HepG2 (cell line): Measurements from ENCODE around the gene KIAA0825. TPM values are rescaled to one million over a fixed set of nuclear protein-coding genes. Genes with fewer than 3 reads are reported as not detected.

Experiments used
- ATAC-seq: fragments of 200-7000 bp; cut with Tn5 transposase; 3 replicates; pipeline ENCODE4 v1.9.1; 2020; ENCODE audit warnings: mild to moderate bottlenecking, moderate library complexity
- BruUV-seq: library from RNA; stranded (reverse); fragments of 400-500 nt; replicated peaks from 2 replicates; lab custom pipeline; 2021; lab: Mats Ljungman, UMichigan
- CTCF ChIA-PET: fragments of 300-600 bp; formaldehyde crosslinking; extraction: SDS; loops from one replicate; lab custom pipeline; 2021; ENCODE audit warnings: low total read pairs, inconsistent platforms, low intra/inter-chr PET ratio; lab: Yijun Ruan, JAX
- POLR2A ChIA-PET: fragments of 350-600 bp; sonication (Branson Sonifier 250); formaldehyde crosslinking; loops from one replicate; lab custom pipeline; 2020; ENCODE audit warnings: antibody characterized with exemption, inconsistent platforms; lab: Yijun Ruan, JAX
- DNase-seq: peaks from one replicate; pipeline ENCODE4 v3.0.0-alpha.2; 2015; ENCODE audit warnings: low spot score
- FAIRE-seq: peaks from 3 replicates; lab custom pipeline; 2011; peaks lifted over from hg19 to GRCh38; lab: Jason Lieb, UNC
- H2AFZ ChIP-seq: one replicate; pipeline ENCODE4 v1.6.1; 2011; ENCODE audit warnings: low read length, inconsistent platforms
- H3K27ac ChIP-seq: fragments of 300-600 bp; 3 replicates; pipeline ENCODE4 v1.8.0; 2011; ENCODE audit warnings: mixed run types, mild to moderate bottlenecking, mixed read lengths, low read length, inconsistent platforms; ENCODE audit not compliant: insufficient read depth; ENCODE audit errors: extremely low read length
- H3K27me3 ChIP-seq, 2 experiments: fragments of 200-600 bp in 1 of 2; 2 replicates in 1 of 2; 3 replicates in 1 of 2; pipeline versions ENCODE4 v1.6.0 to v1.8.0; 2011; ENCODE audit warnings: low read length in 2 of 2, mild to moderate bottlenecking in 2 of 2, moderate library complexity in 2 of 2, inconsistent platforms in 1 of 2; ENCODE audit not compliant: insufficient read depth in 2 of 2, control insufficient read depth in 1 of 2
- H3K36me3 ChIP-seq, 2 experiments: fragments of 200-600 bp in 1 of 2; replicated peaks in 1 of 2; 2 replicates in 1 of 2; 3 replicates in 1 of 2; pipeline versions ENCODE4 v1.5.1 to v1.8.0; 2011; ENCODE audit warnings: low read length in 2 of 2, inconsistent platforms in 1 of 2; ENCODE audit not compliant: insufficient read depth in 2 of 2, control insufficient read depth in 1 of 2
- H3K4me1 ChIP-seq: 2 replicates; pipeline ENCODE4 v1.5.1; 2012; ENCODE audit warnings: low read length, inconsistent platforms; ENCODE audit not compliant: insufficient read depth
- H3K4me2 ChIP-seq: 2 replicates; pipeline ENCODE4 v1.6.0; 2011; ENCODE audit warnings: low read depth, low read length, inconsistent platforms
- H3K4me3 ChIP-seq, 3 experiments: fragments of 200-600 bp in 1 of 3; sonication (generic), shearing (Covaris generic) in 1 of 3; replicated peaks in 1 of 3; 2 replicates each; pipeline ENCODE4 v1.5.1; 2011 to 2016; ENCODE audit warnings: low read length in 3 of 3, inconsistent platforms in 2 of 3, low read depth in 2 of 3, mild to moderate bottlenecking in 2 of 3, control low read depth in 1 of 3, mixed read lengths in 1 of 3; ENCODE audit not compliant: insufficient read depth in 1 of 3
- H3K79me2 ChIP-seq: one replicate; pipeline ENCODE4 v1.6.1; 2011; ENCODE audit warnings: low read length, inconsistent platforms; ENCODE audit not compliant: insufficient read depth
- H3K9ac ChIP-seq: 2 replicates; pipeline ENCODE4 v1.6.0; 2011; ENCODE audit warnings: mild to moderate bottlenecking, low read depth, low read length, inconsistent platforms; ENCODE audit not compliant: insufficient read depth
- H3K9me3 ChIP-seq: 2 replicates; pipeline ENCODE4 v1.5.1; 2012; ENCODE audit warnings: mild to moderate bottlenecking, low read length
- H4K20me1 ChIP-seq: 2 replicates; pipeline ENCODE4 v1.6.0; 2011; ENCODE audit warnings: inconsistent platforms, mild to moderate bottlenecking, low read length, moderate library complexity; ENCODE audit not compliant: insufficient read depth
- CEBPB ChIP-seq: IDR thresholded peaks from 2 replicates; pipeline ENCODE4 v1.6.1; 2011; ENCODE audit warnings: low read depth, low read length, improper control_type of control experiment, borderline replicate concordance
- DRAP1 ChIP-seq: IDR thresholded peaks from 2 replicates; pipeline ENCODE4 v1.6.1; 2016; ENCODE audit warnings: missing genetic modification reagents, missing compliant biosample characterization
- GPBP1L1 ChIP-seq: sonication (generic); formaldehyde crosslinking; IDR thresholded peaks from 2 replicates; pipeline ENCODE4 v1.5.0; 2020; ENCODE audit warnings: mild to moderate bottlenecking, missing genetic modification reagents
- HNF4A ChIP-seq: sonication (generic); formaldehyde crosslinking; IDR thresholded peaks from 2 replicates; pipeline ENCODE4 v1.4.0; 2020; ENCODE audit warnings: missing genetic modification reagents
- HNF4G ChIP-seq, 2 experiments: sonication (generic) in 1 of 2; formaldehyde crosslinking in 1 of 2; IDR thresholded peaks; 2 replicates each; pipeline versions ENCODE4 v1.4.0 to v1.6.1; 2011 to 2020; ENCODE audit warnings: borderline replicate concordance in 2 of 2, low read depth in 2 of 2, mild to moderate bottlenecking in 2 of 2, low read length in 1 of 2, missing genetic modification reagents in 1 of 2, moderate library complexity in 1 of 2
- HNRNPK ChIP-seq: fragments of 200-400 bp; formaldehyde crosslinking; IDR thresholded peaks from 2 replicates; pipeline ENCODE4 v1.6.1; 2018; ENCODE audit warnings: low read length, low read depth, moderate library complexity, mild to moderate bottlenecking; ENCODE audit not compliant: poor library complexity, severe bottlenecking
- MLLT10 ChIP-seq: sonication (generic); formaldehyde crosslinking; IDR thresholded peaks from 2 replicates; pipeline ENCODE4 v1.4.0; 2020; ENCODE audit warnings: missing genetic modification reagents
- RBFOX2 ChIP-seq: fragments of 200-400 bp; formaldehyde crosslinking; IDR thresholded peaks from 2 replicates; pipeline ENCODE4 v1.6.1; 2017; ENCODE audit warnings: low read depth, mild to moderate bottlenecking, low read length
- REPIN1 ChIP-seq: sonication (generic); formaldehyde crosslinking; IDR thresholded peaks from 2 replicates; pipeline ENCODE4 v1.8.0; 2022; ENCODE audit warnings: missing genetic modification reagents, low read depth, mild to moderate bottlenecking, borderline replicate concordance
- ZBTB3 ChIP-seq: sonication (generic); formaldehyde crosslinking; IDR thresholded peaks from 2 replicates; pipeline ENCODE4 v1.4.0; 2020; ENCODE audit warnings: low read depth, mild to moderate bottlenecking, moderate library complexity, missing genetic modification reagents, borderline replicate concordance
- ZNF264 ChIP-seq: sonication (generic); formaldehyde crosslinking; IDR thresholded peaks from 2 replicates; pipeline ENCODE4 v1.4.0; 2020; ENCODE audit warnings: missing genetic modification reagents
- WGBS: methylation state at CpG from one replicate; pipeline ENCODE4 v1.1.6; 2017; ENCODE audit warnings: low lambda C conversion rate; 5-methylcytosine and 5-hydroxymethylcytosine counted together
- in situ Hi-C: cut with HindIII; loops from 2 replicates; pipeline ENCODE4 v1.10.0; 2017; ENCODE audit warnings: low pct_unique_long_range_greater_than_20kb; ENCODE audit not compliant: extremely low pct_ligation_motif_present
- intact Hi-C: fragments of 100-400 bp; cut with micrococcal nuclease; formaldehyde crosslinking; loops from one replicate; pipeline ENCODE4 v1.10.0; 2022; ENCODE audit not compliant: unreplicated experiment
- polyA plus RNA-seq, 8 experiments: library from polyadenylated mRNA; depleted of rRNA in 3 of 8; stranded (reverse) in 7 of 8; unstranded in 1 of 8; fragments of >200 nt; fragmentation: Illumina TruSeq in 4 of 8; extraction: Trizol in 4 of 8; gene quantifications; 2 replicates each; pipeline versions ENCODE4 v1.2.1 to v1.2.3, GENCODE V29; 2011 to 2016; ENCODE audit warnings: low read depth in 4 of 8, missing spikeins in 1 of 8, mixed read lengths in 1 of 8; ENCODE audit not compliant: insufficient read depth in 1 of 8
- total RNA-seq, 5 experiments: library from RNA; depleted of rRNA; stranded (reverse); fragments of >200 nt; fragmentation: Illumina TruSeq; extraction: Trizol; gene quantifications; 2 replicates each; pipeline ENCODE4 v1.2.3, GENCODE V29; 2016; ENCODE audit warnings: low read depth in 1 of 5

The KIAA0825 gene
- total and polyA plus RNA-seq, 2 of the 13 experiments (the other 11 are each of a cell fraction or from before 2014, with no cell fraction given): 0.05 to 0.51 TPM

GRCh38 chr5:94538260-94538659 lies 80.1 kb downstream of the KIAA0825 start:
- FAIRE-seq (no peak), DNase-seq (no peak)
- Histone ChIP-seq H3K36me3 (no peaks in the 10 kb centered on the region), H2AFZ (no peak overlapping the region), H3K79me2 (no peaks in the 10 kb centered on the region), H3K9me3 (peaks cover 30% of the 10 kb centered on the region), H3K4me1 (no peaks in the 10 kb centered on the region), H3K9ac (no peak overlapping the region), H3K4me2 (no peak overlapping the region)
- in situ Hi-C loops: no loop called here
- POLR2A ChIA-PET: no interaction called here
- 42% methylated on average over 3 of the region's 3 CpGs for WGBS
- intact Hi-C loops: no loop called here
- no peak for TF ChIP-seq DRAP1 (CRISPR knock-in tag)
- TF ChIP-seq HNF4G (IDR thresholded peaks at IDR 0.05; ENCODE audit: borderline replicate concordance, low read depth, low read length): no peak
- no peak for TF ChIP-seq HNF4G (CRISPR knock-in tag; IDR thresholded peaks at IDR 0.05; ENCODE audit: borderline replicate concordance, low read depth)
- TF ChIP-seq CEBPB: no peak
- TF ChIP-seq REPIN1: no peak
- TF ChIP-seq, all 625 proteins: peak for 0
- H3K27ac ChIP-seq: no peak overlapping the region
- no TSS peak for BruUV-seq
- ATAC-seq: no peak
- no peak overlapping the region for H3K4me3 ChIP-seq
- H3K27me3 ChIP-seq: no peaks in the 10 kb centered on the region
- no peaks in the 10 kb centered on the region for H4K20me1 ChIP-seq
- CTCF ChIA-PET: no interaction called here

DNA sequence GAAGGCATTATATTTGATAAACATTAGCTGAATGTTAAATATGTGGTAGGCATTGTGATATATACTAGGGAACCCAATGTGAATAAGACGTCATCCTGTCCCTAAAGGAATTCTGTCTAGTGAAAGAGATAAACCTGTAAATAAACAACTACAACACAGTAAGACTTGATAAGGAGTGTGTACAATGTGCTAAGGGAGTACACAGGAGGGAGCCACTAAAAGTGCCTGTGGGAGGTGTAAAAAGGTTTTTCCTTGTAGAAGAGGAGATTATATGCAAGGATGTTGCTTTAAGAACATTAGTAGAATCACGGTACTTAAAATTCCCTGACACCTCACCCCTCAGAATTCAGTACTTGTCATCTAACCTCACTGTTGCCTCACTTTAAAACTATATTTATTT lies 91.7 kb downstream of the KIAA0825 start:
- FAIRE-seq (no peak), ATAC-seq (no peak), DNase-seq (no peak)
- Histone ChIP-seq H3K9ac (no peak overlapping the region), H3K9me3 (no peaks in the 10 kb centered on the region), H2AFZ (no peak overlapping the region), H3K4me3 (no peak overlapping the region), H3K79me2 (no peaks in the 10 kb centered on the region), H3K4me1 (no peaks in the 10 kb centered on the region), H3K27me3 (no peaks in the 10 kb centered on the region; a peak in 1 of 5 replicates), H3K27ac (no peak overlapping the region), H3K36me3 (no peaks in the 10 kb centered on the region), H4K20me1 (no peaks in the 10 kb centered on the region), H3K4me2 (no peak overlapping the region)
- ChIA-PET POLR2A (no interaction called here), CTCF (no interaction called here)
- WGBS: 17% methylated on average over 2 of the region's 2 CpGs
- in situ Hi-C loops (loop anchor here (10.0 kb wide), 1 partner anchor 208 kb away; no protein-coding TSS in a partner anchor), intact Hi-C loops (loop anchor here (5.0 kb wide), 1 partner anchor 91 kb away; the partner anchor contains the start of genes KIAA0825 and SLF1)
- no peak for TF ChIP-seq ZBTB3 (CRISPR knock-in tag)
- no peak for TF ChIP-seq GPBP1L1
- TF ChIP-seq HNRNPK: no peak
- no peak for TF ChIP-seq RBFOX2
- TF ChIP-seq HNF4A (CRISPR knock-in tag): no peak
- no peak for TF ChIP-seq ZNF264 (CRISPR knock-in tag)
- TF ChIP-seq MLLT10 (CRISPR knock-in tag): no peak
- BruUV-seq: no TSS peak
